ENCODE measurements around the gene MGAT5.

MGAT5 gene

DNA sequence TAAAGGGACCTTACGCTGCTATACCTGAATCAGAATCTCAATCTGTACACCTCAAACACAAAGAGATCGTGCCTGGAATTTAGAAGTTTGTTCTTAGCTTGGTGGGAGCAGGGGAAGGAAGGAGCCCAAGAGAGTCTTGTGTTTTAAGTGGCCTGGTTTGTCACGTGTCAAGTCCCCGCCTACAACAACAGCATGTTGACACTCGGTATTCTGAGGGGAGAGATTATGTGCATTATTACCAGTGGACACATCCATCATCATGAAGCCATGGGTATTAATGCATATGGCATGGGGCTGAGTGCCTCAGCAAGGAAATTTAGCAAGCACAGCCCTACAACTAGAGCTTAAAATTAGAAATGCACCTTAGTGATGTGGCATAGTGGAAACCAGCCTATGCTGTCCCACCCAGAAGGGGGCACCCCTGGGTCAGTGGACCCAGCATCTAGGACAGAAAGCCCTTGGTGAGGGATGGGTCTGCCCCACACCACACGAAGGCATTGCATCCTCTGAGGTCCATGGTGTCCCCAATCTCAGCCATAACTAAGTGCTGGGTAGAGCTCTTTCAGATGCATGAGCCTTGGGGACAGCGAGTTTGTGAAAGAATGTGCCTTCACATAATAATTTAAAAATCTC lies 138.7 kb downstream of the MGAT5 start:
- TF ChIP-seq, protein P1, sequence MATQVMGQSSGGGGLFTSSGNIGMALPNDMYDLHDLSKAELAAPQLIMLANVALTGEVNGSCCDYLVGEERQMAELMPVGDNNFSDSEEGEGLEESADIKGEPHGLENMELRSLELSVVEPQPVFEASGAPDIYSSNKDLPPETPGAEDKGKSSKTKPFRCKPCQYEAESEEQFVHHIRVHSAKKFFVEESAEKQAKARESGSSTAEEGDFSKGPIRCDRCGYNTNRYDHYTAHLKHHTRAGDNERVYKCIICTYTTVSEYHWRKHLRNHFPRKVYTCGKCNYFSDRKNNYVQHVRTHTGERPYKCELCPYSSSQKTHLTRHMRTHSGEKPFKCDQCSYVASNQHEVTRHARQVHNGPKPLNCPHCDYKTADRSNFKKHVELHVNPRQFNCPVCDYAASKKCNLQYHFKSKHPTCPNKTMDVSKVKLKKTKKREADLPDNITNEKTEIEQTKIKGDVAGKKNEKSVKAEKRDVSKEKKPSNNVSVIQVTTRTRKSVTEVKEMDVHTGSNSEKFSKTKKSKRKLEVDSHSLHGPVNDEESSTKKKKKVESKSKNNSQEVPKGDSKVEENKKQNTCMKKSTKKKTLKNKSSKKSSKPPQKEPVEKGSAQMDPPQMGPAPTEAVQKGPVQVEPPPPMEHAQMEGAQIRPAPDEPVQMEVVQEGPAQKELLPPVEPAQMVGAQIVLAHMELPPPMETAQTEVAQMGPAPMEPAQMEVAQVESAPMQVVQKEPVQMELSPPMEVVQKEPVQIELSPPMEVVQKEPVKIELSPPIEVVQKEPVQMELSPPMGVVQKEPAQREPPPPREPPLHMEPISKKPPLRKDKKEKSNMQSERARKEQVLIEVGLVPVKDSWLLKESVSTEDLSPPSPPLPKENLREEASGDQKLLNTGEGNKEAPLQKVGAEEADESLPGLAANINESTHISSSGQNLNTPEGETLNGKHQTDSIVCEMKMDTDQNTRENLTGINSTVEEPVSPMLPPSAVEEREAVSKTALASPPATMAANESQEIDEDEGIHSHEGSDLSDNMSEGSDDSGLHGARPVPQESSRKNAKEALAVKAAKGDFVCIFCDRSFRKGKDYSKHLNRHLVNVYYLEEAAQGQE (IDR thresholded peaks at IDR 0.05; ENCODE audit: low read depth) = no peak
- no peak for TF ChIP-seq TAF1 (IDR thresholded peaks at IDR 0.05; ENCODE audit: low read depth)
- TF ChIP-seq, protein P2, sequence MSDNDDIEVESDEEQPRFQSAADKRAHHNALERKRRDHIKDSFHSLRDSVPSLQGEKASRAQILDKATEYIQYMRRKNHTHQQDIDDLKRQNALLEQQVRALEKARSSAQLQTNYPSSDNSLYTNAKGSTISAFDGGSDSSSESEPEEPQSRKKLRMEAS (IDR thresholded peaks at IDR 0.05) = no peak
- TF ChIP-seq, protein P3, sequence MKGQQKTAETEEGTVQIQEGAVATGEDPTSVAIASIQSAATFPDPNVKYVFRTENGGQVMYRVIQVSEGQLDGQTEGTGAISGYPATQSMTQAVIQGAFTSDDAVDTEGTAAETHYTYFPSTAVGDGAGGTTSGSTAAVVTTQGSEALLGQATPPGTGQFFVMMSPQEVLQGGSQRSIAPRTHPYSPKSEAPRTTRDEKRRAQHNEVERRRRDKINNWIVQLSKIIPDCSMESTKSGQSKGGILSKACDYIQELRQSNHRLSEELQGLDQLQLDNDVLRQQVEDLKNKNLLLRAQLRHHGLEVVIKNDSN (IDR thresholded peaks at IDR 0.05) = no peak
- no peak for TF ChIP-seq CREB1 (IDR thresholded peaks at IDR 0.05; ENCODE audit: low read depth)
- TF ChIP-seq YY1 (IDR thresholded peaks at IDR 0.05; ENCODE audit: low read depth) = no peak
- TF ChIP-seq CEBPB (IDR thresholded peaks at IDR 0.05) = no peak
- TF ChIP-seq EGR1 (IDR thresholded peaks at IDR 0.05) = no peak
- TF ChIP-seq FOXM1 (IDR thresholded peaks at IDR 0.05; ENCODE audit: borderline replicate concordance, low read depth) = no peak
- no peak for TF ChIP-seq NFIC (IDR thresholded peaks at IDR 0.05)
- no peak for TF ChIP-seq ZBTB7A (IDR thresholded peaks at IDR 0.05; ENCODE audit: low read depth)
- no peak for TF ChIP-seq TEAD4 (IDR thresholded peaks at IDR 0.05)
- no peak for TF ChIP-seq EP300 (IDR thresholded peaks at IDR 0.05; ENCODE audit: borderline replicate concordance)

DNA sequence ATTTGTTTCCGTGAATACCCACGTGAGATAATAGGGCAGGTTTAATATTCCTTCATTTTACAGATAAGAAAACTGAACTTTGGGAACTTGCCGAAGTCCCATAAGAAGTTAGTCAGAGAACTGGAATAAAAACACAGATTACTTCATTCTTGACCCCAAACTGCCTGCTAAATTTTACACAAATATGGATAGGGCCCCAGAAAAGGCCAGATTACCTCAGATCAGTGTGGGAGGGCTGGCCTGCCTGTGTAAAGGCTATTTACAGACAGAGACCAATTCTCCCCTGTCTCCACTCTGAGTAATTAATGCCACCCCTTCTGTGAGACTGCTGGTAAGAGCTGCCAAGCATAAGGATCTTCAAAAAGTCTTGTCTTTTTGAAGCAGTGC lies 139.2 kb downstream of the MGAT5 start:
- TF ChIP-seq ZBTB7A (IDR thresholded peaks at IDR 0.05; ENCODE audit: low read depth) (no peak), EP300 (IDR thresholded peaks at IDR 0.05; ENCODE audit: borderline replicate concordance) (no peak), TEAD4 (IDR thresholded peaks at IDR 0.05) (no peak), TCF12 (IDR thresholded peaks at IDR 0.05; ENCODE audit: low read depth) (no peak), TAF1 (IDR thresholded peaks at IDR 0.05; ENCODE audit: low read depth) (no peak), NFIC (IDR thresholded peaks at IDR 0.05) (no peak)
- TF ChIP-seq, protein P1 (IDR thresholded peaks at IDR 0.05; ENCODE audit: low read depth) = no peak
- TF ChIP-seq, protein P2 (IDR thresholded peaks at IDR 0.05) = no peak
- TF ChIP-seq, protein P3 (IDR thresholded peaks at IDR 0.05) = no peak

DNA sequence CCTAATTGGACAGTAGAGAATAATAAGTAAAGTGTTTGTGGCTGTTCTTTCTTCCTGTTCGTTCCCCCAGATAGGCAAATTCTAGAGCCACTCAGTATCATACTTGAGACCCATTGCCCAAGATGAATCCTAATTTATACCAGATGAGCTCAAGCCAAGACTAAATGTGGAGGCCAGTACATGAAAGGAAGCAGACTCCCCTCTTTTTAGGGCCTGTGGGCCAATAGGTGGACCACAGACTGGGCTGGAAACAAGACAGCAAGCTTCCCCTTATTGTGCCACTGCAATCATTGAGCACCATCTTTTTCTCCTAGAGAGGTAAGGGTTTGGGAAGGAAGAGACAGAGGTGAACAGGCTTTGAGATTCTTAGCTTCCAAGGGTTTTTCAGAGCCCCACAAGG lies 141.9 kb downstream of the MGAT5 start:
- TF ChIP-seq FOXM1 (IDR thresholded peaks at IDR 0.05; ENCODE audit: borderline replicate concordance, low read depth) = no peak
- no peak for TF ChIP-seq CEBPB (IDR thresholded peaks at IDR 0.05)
- TF ChIP-seq CREB1 (IDR thresholded peaks at IDR 0.05; ENCODE audit: low read depth) = no peak
- TF ChIP-seq YY1 (IDR thresholded peaks at IDR 0.05; ENCODE audit: low read depth) = no peak
- no peak for TF ChIP-seq TEAD4 (IDR thresholded peaks at IDR 0.05)
- TF ChIP-seq TAF1 (IDR thresholded peaks at IDR 0.05; ENCODE audit: low read depth) = no peak
- TF ChIP-seq, protein P1 (IDR thresholded peaks at IDR 0.05; ENCODE audit: low read depth) = no peak
- no peak for TF ChIP-seq EGR1 (IDR thresholded peaks at IDR 0.05)
- no peak for TF ChIP-seq RAD21 (IDR thresholded peaks at IDR 0.05; ENCODE audit: low read depth)
- TF ChIP-seq, protein P2 (IDR thresholded peaks at IDR 0.05) = no peak
- no peak for TF ChIP-seq EP300 (IDR thresholded peaks at IDR 0.05; ENCODE audit: borderline replicate concordance)

GRCh38 chr2:134396493-134396892 lies 142.6 kb downstream of the MGAT5 start:
- TF ChIP-seq TAF1 (IDR thresholded peaks at IDR 0.05; ENCODE audit: low read depth) = no peak
- TF ChIP-seq CEBPB (IDR thresholded peaks at IDR 0.05) = no peak
- no peak for TF ChIP-seq TEAD4 (IDR thresholded peaks at IDR 0.05)
- TF ChIP-seq YY1 (IDR thresholded peaks at IDR 0.05; ENCODE audit: low read depth) = no peak
- TF ChIP-seq NFIC (IDR thresholded peaks at IDR 0.05) = no peak
- no peak for TF ChIP-seq EGR1 (IDR thresholded peaks at IDR 0.05)
- TF ChIP-seq, protein P3 (IDR thresholded peaks at IDR 0.05) = no peak
- TF ChIP-seq TCF12 (IDR thresholded peaks at IDR 0.05; ENCODE audit: low read depth) = no peak
- no peak for TF ChIP-seq FOXM1 (IDR thresholded peaks at IDR 0.05; ENCODE audit: borderline replicate concordance, low read depth)
- TF ChIP-seq EP300 (IDR thresholded peaks at IDR 0.05; ENCODE audit: borderline replicate concordance) = no peak
- no peak for TF ChIP-seq CREB1 (IDR thresholded peaks at IDR 0.05; ENCODE audit: low read depth)
- TF ChIP-seq ZBTB7A (IDR thresholded peaks at IDR 0.05; ENCODE audit: low read depth) = no peak
- TF ChIP-seq, protein P1 (IDR thresholded peaks at IDR 0.05; ENCODE audit: low read depth) = no peak
- TF ChIP-seq, protein P2 (IDR thresholded peaks at IDR 0.05) = no peak
- TF ChIP-seq RAD21 (IDR thresholded peaks at IDR 0.05; ENCODE audit: low read depth) = no peak
